ENCODE data around the gene GSE1.

Gene GSE1

GRCh38 chr16:85606904-85607303 lies 6.2 kb upstream of the GSE1 start:
- no peak for DNase-seq (ENCODE audit: low spot score)

GRCh38 chr16:85607321-85607765 lies 5.8 kb upstream of the GSE1 start:
- no peak for DNase-seq (ENCODE audit: low spot score)

GRCh38 chr16:85607796-85608514 lies 5.2 kb upstream of the GSE1 start:
- DNase-seq (ENCODE audit: low spot score): no peak

GRCh38 chr16:85608515-85608885 lies 4.6 kb upstream of the GSE1 start:
- no peak for DNase-seq (ENCODE audit: low spot score)

GRCh38 chr16:85608887-85609286 lies 4.2 kb upstream of the GSE1 start:
- DNase-seq (ENCODE audit: low spot score): no peak

GRCh38 chr16:85609539-85609938 lies 3.6 kb upstream of the GSE1 start:
- DNase-seq (ENCODE audit: low spot score): no peak

GRCh38 chr16:85610059-85610445 lies 3.1 kb upstream of the GSE1 start:
- DNase-seq (ENCODE audit: low spot score): no peak

GRCh38 chr16:85610446-85611193 lies 2.5 kb upstream of the GSE1 start:
- peak; percentile 94 for DNase-seq (ENCODE audit: low spot score)

- no peak for DNase-seq (ENCODE audit: low spot score)
Observed at GRCh38 chr16:85611194-85611443, 2.0 kb upstream of the GSE1 start.

GRCh38 chr16:85611444-85612190 lies 1.5 kb upstream of the GSE1 start:
- peak; percentile 86 for DNase-seq (ENCODE audit: low spot score)

GRCh38 chr16:85612191-85612800 lies 826 bp upstream of the GSE1 start:
- peak; percentile 95 for DNase-seq (ENCODE audit: low spot score)

GRCh38 chr16:85613604-85614337 lies 649 bp downstream of the GSE1 start:
- DNase-seq (ENCODE audit: low spot score): peak; percentile 70

GRCh38 chr16:85614338-85615013 lies 1.4 kb downstream of the GSE1 start:
- DNase-seq (ENCODE audit: low spot score): no peak

- DNase-seq (ENCODE audit: low spot score): peak; percentile 76
Observed at GRCh38 chr16:85615014-85615851, 2.1 kb downstream of the GSE1 start.

GRCh38 chr16:85615852-85616606 lies 2.9 kb downstream of the GSE1 start:
- peak; percentile 95 for DNase-seq (ENCODE audit: low spot score)

GRCh38 chr16:85616607-85617321 lies 3.6 kb downstream of the GSE1 start:
- DNase-seq (ENCODE audit: low spot score): no peak

GRCh38 chr16:85617948-85618347 lies 4.8 kb downstream of the GSE1 start:
- DNase-seq (ENCODE audit: low spot score): no peak

- DNase-seq (ENCODE audit: low spot score): no peak
Observed at GRCh38 chr16:85618521-85618920, 5.4 kb downstream of the GSE1 start.
